ENCODE data around the gene ETHE1. TPM values are rescaled to one million over a fixed set of nuclear protein-coding genes. Genes with fewer than 3 reads are reported as not detected.
"Not testable (repeated sequence)": the region's sequence is repeated elsewhere in the genome, so short reads cannot be mapped to it uniquely, and the experiment has no call there.

The ETHE1 gene
- total RNA-seq, 5 donors from 2014 or later (not counting 1 experiment from before 2014, with no cell fraction given): 19.1 to 39.4 (median 34.7) TPM

- no peak overlapping the region for H3K4me3 ChIP-seq (ENCODE audit: control insufficient read depth in 1 of 2, extremely low read depth in 1 of 2, low read length in 1 of 2)
- H3K36me3 ChIP-seq (ENCODE audit: control insufficient read depth in 2 of 2, extremely low read depth in 1 of 2, insufficient read depth in 1 of 2, low read length in 1 of 2): peaks cover 2 to 14% of the 10 kb centered on the region in 2 donors
- ChIA-PET POLR2A (interaction anchor here in 1 of 2 donors (1.0 to 1.1 kb wide), 2 partner anchors 56 to 72 kb away, joined by 3 to 4 read pairs; no protein-coding TSS in a partner anchor), CTCF (interaction anchor here (0.5 to 3.5 kb wide), 33 partner anchors 9 to 315 kb away, joined by 3 to 84 read pairs (median 6); partner anchors contain the start of gene ZNF575 (in 1 of the 2))
- 0% methylated on average over 1 of the region's 10 CpGs for WGBS (ENCODE audit: insufficient coverage)
- no peaks in the 10 kb centered on the region for H3K9me3 ChIP-seq
- H3K4me1 Mint-ChIP-seq: peaks cover 12 to 18% (median 15%) of the 10 kb centered on the region in 3 donors
- ATAC-seq (replicated peaks in 1 of 4) (peak; percentile 84 to 99 (median 86)), DNase-seq (peak; percentile 42 to 92 (median 73))
- no peak overlapping the region for H3K4me3 Mint-ChIP-seq
- H3K27ac Mint-ChIP-seq: peak overlapping the region; percentile 26 to 65
- peaks cover 5 to 9% of the 10 kb centered on the region in 2 experiments for H3K4me1 ChIP-seq (ENCODE audit: control insufficient read depth in 1 of 2, extremely low read depth in 1 of 2, insufficient read depth in 2 of 2, low read length in 2 of 2)
- H3K9me3 Mint-ChIP-seq: no peaks in the 10 kb centered on the region
- no peaks in the 10 kb centered on the region for H3K27me3 ChIP-seq (replicated peaks in 1 of 2; ENCODE audit: control insufficient read depth in 2 of 2, extremely low read depth in 1 of 2, insufficient read depth in 2 of 2, low read length in 1 of 2)
- no peaks in the 10 kb centered on the region for H3K27me3 Mint-ChIP-seq
- no peak overlapping the region for H3K27ac ChIP-seq (ENCODE audit: low read length)
- H3K36me3 Mint-ChIP-seq: peaks cover 7% of the 10 kb centered on the region
These were observed 7.4 kb downstream of the ETHE1 start for GRCh38 chr19:43519436-43520088.

- Mint-ChIP-seq H3K36me3 (peaks cover 7% of the 10 kb centered on the region), H3K4me3 (no peak overlapping the region), H3K4me1 (peaks cover 8 to 11% (median 11%) of the 10 kb centered on the region in 3 donors), H3K9me3 (no peaks in the 10 kb centered on the region), H3K27me3 (no peaks in the 10 kb centered on the region), H3K27ac (no peak overlapping the region)
- no peak for DNase-seq
- WGBS (ENCODE audit: insufficient coverage): no CpG with 5 or more reads among the region's 4 CpGs
- Histone ChIP-seq H3K4me3 (ENCODE audit: control insufficient read depth in 1 of 2, extremely low read depth in 1 of 2, low read length in 1 of 2) (no peak overlapping the region), H3K9me3 (no peaks in the 10 kb centered on the region), H3K27me3 (replicated peaks in 1 of 2; ENCODE audit: control insufficient read depth in 2 of 2, extremely low read depth in 1 of 2, insufficient read depth in 2 of 2, low read length in 1 of 2) (no peaks in the 10 kb centered on the region), H3K36me3 (ENCODE audit: control insufficient read depth in 2 of 2, extremely low read depth in 1 of 2, insufficient read depth in 1 of 2, low read length in 1 of 2) (peaks cover 2 to 14% of the 10 kb centered on the region in 2 donors), H3K27ac (ENCODE audit: low read length) (no peak overlapping the region), H3K4me1 (ENCODE audit: control insufficient read depth in 1 of 2, extremely low read depth in 1 of 2, insufficient read depth in 2 of 2, low read length in 2 of 2) (peaks cover 3 to 7% of the 10 kb centered on the region in 2 experiments)
- CTCF ChIA-PET: interaction anchor here (0.6 to 3.5 kb wide), 10 partner anchors 10 to 91 kb away, joined by 3 to 84 read pairs (median 4); no protein-coding TSS in a partner anchor
- POLR2A ChIA-PET: interaction anchor here (0.6 to 1.6 kb wide), 4 partner anchors 8 to 86 kb away, joined by 3 to 7 read pairs (median 4); no protein-coding TSS in a partner anchor
- no peak for ATAC-seq (replicated peaks in 1 of 4)
These were observed 8.9 kb downstream of the ETHE1 start for GRCh38 chr19:43518051-43518450.

GRCh38 chr19:43512399-43512798 lies 14.6 kb downstream of the ETHE1 start:
- H3K4me3 Mint-ChIP-seq; ATAC-seq (replicated peaks in 1 of 4); H3K27me3 Mint-ChIP-seq; CTCF ChIA-PET; H3K4me1 Mint-ChIP-seq; H3K9me3 Mint-ChIP-seq; H3K4me1 ChIP-seq (ENCODE audit: control insufficient read depth in 1 of 2, extremely low read depth in 1 of 2, insufficient read depth in 2 of 2, low read length in 2 of 2); H3K27me3 ChIP-seq (replicated peaks in 1 of 2; ENCODE audit: control insufficient read depth in 2 of 2, extremely low read depth in 1 of 2, insufficient read depth in 2 of 2, low read length in 1 of 2); H3K9me3 ChIP-seq; H3K4me3 ChIP-seq (ENCODE audit: control insufficient read depth in 1 of 2, extremely low read depth in 1 of 2, low read length in 1 of 2); H3K27ac ChIP-seq (ENCODE audit: low read length); DNase-seq; H3K27ac Mint-ChIP-seq: not testable (repeated sequence)
- H3K36me3 Mint-ChIP-seq: peaks cover 21% of the 10 kb centered on the region
- H3K36me3 ChIP-seq (ENCODE audit: control insufficient read depth in 2 of 2, extremely low read depth in 1 of 2, insufficient read depth in 1 of 2, low read length in 1 of 2): peaks cover 11 to 30% of the 10 kb centered on the region in 2 donors
- POLR2A ChIA-PET: interaction anchor here in 1 of 2 donors (0.6 kb wide), 1 partner anchor 8 kb away, joined by 3 read pairs; no protein-coding TSS in a partner anchor

GRCh38 chr19:43511324-43511723 lies 15.7 kb downstream of the ETHE1 start:
- H3K27ac ChIP-seq (ENCODE audit: low read length): no peak overlapping the region
- ChIA-PET POLR2A (no interaction called here), CTCF (no interaction called here)
- Mint-ChIP-seq H3K36me3 (peaks cover 21% of the 10 kb centered on the region), H3K4me3 (no peak overlapping the region), H3K9me3 (no peaks in the 10 kb centered on the region), H3K27me3 (no peaks in the 10 kb centered on the region), H3K27ac (no peak overlapping the region), H3K4me1 (no peaks in the 10 kb centered on the region)
- 86% methylated on average over 1 of the region's 5 CpGs for WGBS (ENCODE audit: insufficient coverage)
- ATAC-seq (replicated peaks in 1 of 4) (no peak), DNase-seq (no peak)
- H3K36me3 ChIP-seq (ENCODE audit: control insufficient read depth in 2 of 2, extremely low read depth in 1 of 2, insufficient read depth in 1 of 2, low read length in 1 of 2): peaks cover 11 to 30% of the 10 kb centered on the region in 2 donors
- no peaks in the 10 kb centered on the region for H3K9me3 ChIP-seq
- no peak overlapping the region for H3K4me3 ChIP-seq (ENCODE audit: control insufficient read depth in 1 of 2, extremely low read depth in 1 of 2, low read length in 1 of 2)
- H3K27me3 ChIP-seq (replicated peaks in 1 of 2; ENCODE audit: control insufficient read depth in 2 of 2, extremely low read depth in 1 of 2, insufficient read depth in 2 of 2, low read length in 1 of 2): no peaks in the 10 kb centered on the region
- H3K4me1 ChIP-seq (ENCODE audit: control insufficient read depth in 1 of 2, extremely low read depth in 1 of 2, insufficient read depth in 2 of 2, low read length in 2 of 2): no peaks in the 10 kb centered on the region

GRCh38 chr19:43510713-43511112 lies 16.3 kb downstream of the ETHE1 start:
- WGBS (ENCODE audit: insufficient coverage): 100% methylated on average over 4 of the region's 9 CpGs
- Mint-ChIP-seq H3K27ac (no peak overlapping the region), H3K27me3 (no peaks in the 10 kb centered on the region), H3K4me3 (no peak overlapping the region), H3K4me1 (peaks cover 0 to 5% (median 4%) of the 10 kb centered on the region in 3 donors), H3K36me3 (peaks cover 21% of the 10 kb centered on the region), H3K9me3 (no peaks in the 10 kb centered on the region)
- Histone ChIP-seq H3K4me3 (ENCODE audit: control insufficient read depth in 1 of 2, extremely low read depth in 1 of 2, low read length in 1 of 2) (no peak overlapping the region), H3K9me3 (no peaks in the 10 kb centered on the region), H3K27me3 (replicated peaks in 1 of 2; ENCODE audit: control insufficient read depth in 2 of 2, extremely low read depth in 1 of 2, insufficient read depth in 2 of 2, low read length in 1 of 2) (no peaks in the 10 kb centered on the region), H3K4me1 (ENCODE audit: control insufficient read depth in 1 of 2, extremely low read depth in 1 of 2, insufficient read depth in 2 of 2, low read length in 2 of 2) (peaks cover 0 to under 1% of the 10 kb centered on the region in 2 experiments), H3K27ac (ENCODE audit: low read length) (no peak overlapping the region), H3K36me3 (ENCODE audit: control insufficient read depth in 2 of 2, extremely low read depth in 1 of 2, insufficient read depth in 1 of 2, low read length in 1 of 2) (peaks cover 11 to 30% of the 10 kb centered on the region in 2 donors)
- ATAC-seq (replicated peaks in 1 of 4): no peak
- CTCF ChIA-PET: no interaction called here
- DNase-seq: no peak
- POLR2A ChIA-PET: interaction anchor here in 1 of 2 donors (0.6 kb wide), 1 partner anchor 82 kb away, joined by 3 read pairs; no protein-coding TSS in a partner anchor

- Histone ChIP-seq H3K4me3 (ENCODE audit: control insufficient read depth in 1 of 2, extremely low read depth in 1 of 2, low read length in 1 of 2) (no peak overlapping the region), H3K27me3 (replicated peaks in 1 of 2; ENCODE audit: control insufficient read depth in 2 of 2, extremely low read depth in 1 of 2, insufficient read depth in 2 of 2, low read length in 1 of 2) (no peaks in the 10 kb centered on the region), H3K36me3 (ENCODE audit: control insufficient read depth in 2 of 2, extremely low read depth in 1 of 2, insufficient read depth in 1 of 2, low read length in 1 of 2) (peaks cover 11 to 28% of the 10 kb centered on the region in 2 donors), H3K27ac (ENCODE audit: low read length) (no peak overlapping the region), H3K4me1 (ENCODE audit: control insufficient read depth in 1 of 2, extremely low read depth in 1 of 2, insufficient read depth in 2 of 2, low read length in 2 of 2) (peaks cover 2 to 23% of the 10 kb centered on the region in 2 experiments), H3K9me3 (no peaks in the 10 kb centered on the region)
- ChIA-PET POLR2A (interaction anchor here in 1 of 2 donors (0.7 kb wide), 1 partner anchor 106 kb away, joined by 3 read pairs; no protein-coding TSS in a partner anchor), CTCF (interaction anchor here (0.6 to 0.7 kb wide), 4 partner anchors 10 to 52 kb away, joined by 3 to 7 read pairs (median 5); no protein-coding TSS in a partner anchor)
- no peaks in the 10 kb centered on the region for H3K27me3 Mint-ChIP-seq
- H3K4me1 Mint-ChIP-seq: peaks cover 22 to 27% (median 22%) of the 10 kb centered on the region in 3 donors
- no peak overlapping the region for H3K4me3 Mint-ChIP-seq
- DNase-seq: no peak
- peak overlapping the region in 1 of 2 donors; percentile 48 for H3K27ac Mint-ChIP-seq
- no peak for ATAC-seq (replicated peaks in 1 of 4)
- peaks cover 21% of the 10 kb centered on the region for H3K36me3 Mint-ChIP-seq
- no peaks in the 10 kb centered on the region for H3K9me3 Mint-ChIP-seq
- WGBS (ENCODE audit: insufficient coverage): no CpG with 5 or more reads among the region's 2 CpGs
These were observed 19.1 kb downstream of the ETHE1 start for GRCh38 chr19:43507880-43508279.

All from T-cell (primary cell).